Left renal pelvis (tissue), 4 donors: ENCODE measurements around the gene POU4F2. TPM values are rescaled to one million over a fixed set of nuclear protein-coding genes. Genes with fewer than 3 reads are reported as not detected.
"Not testable (repeated sequence)": the region's sequence is repeated elsewhere in the genome, so short reads cannot be mapped to it uniquely, and the experiment has no call there.

ENCODE experiments used
- DNase-seq, 4 donors: peaks; one replicate each; pipeline ENCODE4 v3.0.0-alpha.2; 2013; ENCODE audit warnings: low read depth in 4 of 4, low spot score in 3 of 4
- polyA plus RNA-seq, 4 donors: library from polyadenylated mRNA; unstranded; fragments of 120-200 nt; gene quantifications; one replicate each; pipeline ENCODE4 v1.2.1, GENCODE V29; 2013; ENCODE audit not compliant: insufficient read length in 4 of 4

POU4F2 gene
- polyA plus RNA-seq, 4 donors, result not detected

- no peak for DNase-seq
These were observed 11.3 kb downstream of the POU4F2 start for GRCh38 chr4:146650034-146650433.

GRCh38 chr4:146654687-146655520 lies 16.2 kb downstream of the POU4F2 start:
- DNase-seq, result no peak

GRCh38 chr4:146655521-146655856 lies 16.8 kb downstream of the POU4F2 start:
- DNase-seq, result no peak

GRCh38 chr4:146661367-146661766 lies 22.7 kb downstream of the POU4F2 start:
- DNase-seq, result no peak

- not testable (repeated sequence) for DNase-seq
These were observed 25.2 kb downstream of the POU4F2 start for GRCh38 chr4:146663968-146664311.

- no peak for DNase-seq
These were observed 36.3 kb downstream of the POU4F2 start for GRCh38 chr4:146674829-146675570.

Other genes starting within 250 kb of the POU4F2 start
- gene SLC10A7, start 117.0 kb upstream of the POU4F2 start, polyA plus RNA-seq, result 10 to 100 TPM; 12.9 to 18.3 (median 15.0) TPM